ENCODE measurements around the gene KRT35. TPM values are rescaled to one million over a fixed set of nuclear protein-coding genes. Genes with fewer than 3 reads are reported as not detected.

KRT35 gene
- total and polyA plus RNA-seq, 2 donors (not counting 1 experiment from before 2014, with no cell fraction given): not detected

GRCh38 chr17:41507315-41507880, 26.4 kb upstream of the KRT35 start:
- Histone ChIP-seq H2AFZ (ENCODE audit: low read length) (no peak overlapping the region), H3K27ac (ENCODE audit: insufficient read depth, low read length) (no peak overlapping the region), H3K4me3 (replicated peaks in 1 of 4; ENCODE audit: control extremely low read depth in 1 of 4, insufficient read depth in 1 of 4, low read depth in 3 of 4, low read length in 4 of 4) (no peak overlapping the region), H3K9me3 (ENCODE audit: control insufficient read depth, insufficient read depth, low read depth, low read length) (no peaks in the 10 kb centered on the region), H4K20me1 (ENCODE audit: control insufficient read depth, extremely low read depth, insufficient read depth, low read length) (no peaks in the 10 kb centered on the region), H3K36me3 (ENCODE audit: control insufficient read depth, insufficient read depth, low read length) (no peaks in the 10 kb centered on the region), H3K27me3 (ENCODE audit: control insufficient read depth, insufficient read depth, low read length) (no peaks in the 10 kb centered on the region), H3K9ac (ENCODE audit: insufficient read depth, low read length) (no peak overlapping the region), H3K4me2 (ENCODE audit: extremely low read depth, insufficient read depth, low read length) (no peak overlapping the region), H3K79me2 (ENCODE audit: control insufficient read depth, insufficient read depth, low read length) (no peaks in the 10 kb centered on the region), H3K4me1 (ENCODE audit: control insufficient read depth, extremely low read depth, insufficient read depth, low read length) (no peaks in the 10 kb centered on the region)
- DNase-seq (ENCODE audit: low read depth in 2 of 2): no peak
- TF ChIP-seq EZH2 (IDR thresholded peaks at IDR 0.05; ENCODE audit: low read length, missing control alignments) (no peak), CTCF (conservative IDR thresholded peaks at IDR 0.05 in 1 of 2, IDR thresholded peaks at IDR 0.05 in 1 of 2; ENCODE audit: low read depth in 1 of 2, low read length in 2 of 2) (no peak)

- DNase-seq (ENCODE audit: low read depth in 2 of 2): no peak
- H3K79me2 ChIP-seq (ENCODE audit: control insufficient read depth, insufficient read depth, low read length): no peaks in the 10 kb centered on the region
- no peaks in the 10 kb centered on the region for H3K9me3 ChIP-seq (ENCODE audit: control insufficient read depth, insufficient read depth, low read depth, low read length)
- H3K4me3 ChIP-seq (replicated peaks in 1 of 4; ENCODE audit: control extremely low read depth in 1 of 4, insufficient read depth in 1 of 4, low read depth in 3 of 4, low read length in 4 of 4): no peak overlapping the region
- H2AFZ ChIP-seq (ENCODE audit: low read length): no peak overlapping the region
- TF ChIP-seq CTCF (conservative IDR thresholded peaks at IDR 0.05 in 1 of 2, IDR thresholded peaks at IDR 0.05 in 1 of 2; ENCODE audit: low read depth in 1 of 2, low read length in 2 of 2): no peak
- H3K27ac ChIP-seq (ENCODE audit: insufficient read depth, low read length): no peak overlapping the region
- no peaks in the 10 kb centered on the region for H3K27me3 ChIP-seq (ENCODE audit: control insufficient read depth, insufficient read depth, low read length)
- no peaks in the 10 kb centered on the region for H3K4me1 ChIP-seq (ENCODE audit: control insufficient read depth, extremely low read depth, insufficient read depth, low read length)
- H3K9ac ChIP-seq (ENCODE audit: insufficient read depth, low read length): no peak overlapping the region
- H4K20me1 ChIP-seq (ENCODE audit: control insufficient read depth, extremely low read depth, insufficient read depth, low read length): no peaks in the 10 kb centered on the region
- H3K4me2 ChIP-seq (ENCODE audit: extremely low read depth, insufficient read depth, low read length): no peak overlapping the region
- H3K36me3 ChIP-seq (ENCODE audit: control insufficient read depth, insufficient read depth, low read length): no peaks in the 10 kb centered on the region
Measured at GRCh38 chr17:41505809-41506767, 25.1 kb upstream of the KRT35 start.

- no peak within 1 kb of the TSS for H3K4me3 ChIP-seq (replicated peaks in 1 of 4; ENCODE audit: control extremely low read depth in 1 of 4, insufficient read depth in 1 of 4, low read depth in 3 of 4, low read length in 4 of 4)
- no peak for TF ChIP-seq CTCF (conservative IDR thresholded peaks at IDR 0.05 in 1 of 2, IDR thresholded peaks at IDR 0.05 in 1 of 2; ENCODE audit: low read depth in 1 of 2, low read length in 2 of 2)
- TF ChIP-seq EZH2 (IDR thresholded peaks at IDR 0.05; ENCODE audit: low read length, missing control alignments): no peak
- no peak for DNase-seq (ENCODE audit: low read depth in 2 of 2)
- H4K20me1 ChIP-seq (ENCODE audit: control insufficient read depth, extremely low read depth, insufficient read depth, low read length): no peaks in the 10 kb centered on the region
- H3K36me3 ChIP-seq (ENCODE audit: control insufficient read depth, insufficient read depth, low read length): no peaks in the 10 kb centered on the region
- no peak within 1 kb of the TSS for H2AFZ ChIP-seq (ENCODE audit: low read length)
- H3K79me2 ChIP-seq (ENCODE audit: control insufficient read depth, insufficient read depth, low read length): no peaks in the 10 kb centered on the region
- H3K9me3 ChIP-seq (ENCODE audit: control insufficient read depth, insufficient read depth, low read depth, low read length): no peaks in the 10 kb centered on the region
- H3K9ac ChIP-seq (ENCODE audit: insufficient read depth, low read length): no peak within 1 kb of the TSS
- H3K4me1 ChIP-seq (ENCODE audit: control insufficient read depth, extremely low read depth, insufficient read depth, low read length): no peaks in the 10 kb centered on the region
- no peak within 1 kb of the TSS for H3K4me2 ChIP-seq (ENCODE audit: extremely low read depth, insufficient read depth, low read length)
- H3K27me3 ChIP-seq (ENCODE audit: control insufficient read depth, insufficient read depth, low read length): no peaks in the 10 kb centered on the region
- H3K27ac ChIP-seq (ENCODE audit: insufficient read depth, low read length): no peak within 1 kb of the TSS
Measured at GRCh38 chr17:41505007-41505808, 24.3 kb upstream of the KRT35 start, which contains the start of gene KRT13. TSS of gene KRT13 (minus strand) at chr17:41505612. CDS start at chr17:41505550, 62 bp downstream.
